Endothelial cell of umbilical vein (primary cell): Measurements from ENCODE around the gene CPED1. TPM values are rescaled to one million over a fixed set of nuclear protein-coding genes. Genes with fewer than 3 reads are reported as not detected.

Experiments
- BruUV-seq: library from RNA; stranded (reverse); fragments of 400-500 nt; replicated peaks from 2 replicates; lab custom pipeline; 2021; lab: Mats Ljungman, UMichigan
- CTCF ChIA-PET: fragments of 300-600, 350-600 bp; sonication (Branson Sonifier 250); formaldehyde crosslinking; loops from one replicate; lab custom pipeline; 2021; ENCODE audit warnings: antibody characterized with exemption, inconsistent platforms; lab: Charles Lee
- POLR2A ChIA-PET: fragments of 300-600, 350-600 bp; sonication (Branson Sonifier 250); formaldehyde crosslinking; loops from one replicate; lab custom pipeline; 2021; ENCODE audit warnings: antibody characterized with exemption, inconsistent platforms; lab: Charles Lee
- DNase-seq: peaks from one replicate; pipeline ENCODE4 v3.0.0-alpha.2; 2011; ENCODE audit warnings: low read depth, low spot score
- FAIRE-seq: peaks from 2 replicates; lab custom pipeline; 2011; peaks lifted over from hg19 to GRCh38; lab: Jason Lieb, UNC
- H2AFZ ChIP-seq: 2 replicates; pipeline ENCODE4 v1.6.0; 2012; ENCODE audit warnings: low read depth, low read length, control low read depth, inconsistent platforms
- H3K27ac ChIP-seq: 2 replicates; pipeline ENCODE4 v1.5.1; 2011; ENCODE audit warnings: low read depth, mild to moderate bottlenecking, control low read depth, low read length, moderate library complexity; ENCODE audit not compliant: insufficient read depth
- H3K27me3 ChIP-seq, 2 experiments: 2 replicates each; pipeline versions ENCODE4 v1.6.0 to v1.6.1; 2011; ENCODE audit warnings: low read length in 2 of 2, mixed read lengths in 1 of 2; ENCODE audit not compliant: control insufficient read depth in 2 of 2, insufficient read depth in 2 of 2
- H3K36me3 ChIP-seq, 2 experiments: 2 replicates in 1 of 2; 3 replicates in 1 of 2; pipeline ENCODE4 v1.5.1; 2011; ENCODE audit warnings: low read length in 2 of 2, mild to moderate bottlenecking in 1 of 2, moderate library complexity in 1 of 2; ENCODE audit not compliant: control insufficient read depth in 2 of 2, insufficient read depth in 2 of 2; ENCODE audit errors: extremely low read depth in 1 of 2
- H3K4me1 ChIP-seq: 3 replicates; pipeline ENCODE4 v1.5.1; 2011; ENCODE audit warnings: mild to moderate bottlenecking, low read length; ENCODE audit not compliant: control insufficient read depth, insufficient read depth; ENCODE audit errors: extremely low read depth
- H3K4me2 ChIP-seq: 2 replicates; pipeline ENCODE4 v1.6.1; 2011; ENCODE audit warnings: low read length, control low read depth, mixed read lengths; ENCODE audit not compliant: insufficient read depth
- H3K4me3 ChIP-seq, 3 experiments: fragments of 200-600 bp in 1 of 3; sonication (generic), shearing (Covaris generic) in 1 of 3; replicated peaks in 1 of 3; 2 replicates each; pipeline ENCODE4 v1.5.1; 2011 to 2016; ENCODE audit warnings: control low read depth in 3 of 3, low read length in 3 of 3, mild to moderate bottlenecking in 2 of 3, inconsistent platforms in 1 of 3, low read depth in 1 of 3, moderate library complexity in 1 of 3; ENCODE audit not compliant: insufficient read depth in 1 of 3
- H3K79me2 ChIP-seq: 2 replicates; pipeline ENCODE4 v1.6.0; 2012; ENCODE audit warnings: low read length, inconsistent platforms; ENCODE audit not compliant: control insufficient read depth, insufficient read depth
- H3K9ac ChIP-seq: replicated peaks from 2 replicates; pipeline ENCODE3; 2011; ENCODE audit warnings: low read length, control low read depth; ENCODE audit not compliant: insufficient read depth; ENCODE audit errors: extremely low read depth
- H3K9me1 ChIP-seq: replicated peaks from 3 replicates; pipeline ENCODE4 v1.6.0; 2011; ENCODE audit warnings: mild to moderate bottlenecking, low read length; ENCODE audit not compliant: control insufficient read depth, insufficient read depth; ENCODE audit errors: extremely low read depth
- H3K9me3 ChIP-seq: replicated peaks from 2 replicates; pipeline ENCODE4 v1.5.1; 2012; ENCODE audit warnings: low read length, inconsistent platforms; ENCODE audit not compliant: control insufficient read depth, insufficient read depth
- H4K20me1 ChIP-seq: replicated peaks from 2 replicates; pipeline ENCODE3; 2011; ENCODE audit warnings: mild to moderate bottlenecking, low read length; ENCODE audit not compliant: control insufficient read depth, insufficient read depth; ENCODE audit errors: extremely low read depth
- CTCF ChIP-seq, 2 donors: IDR thresholded peaks; 1 replicate in 1 of 2; 2 replicates in 1 of 2; pipeline ENCODE4 v1.5.1; 2011; ENCODE audit warnings: low read length in 2 of 2, mild to moderate bottlenecking in 2 of 2, moderate library complexity in 2 of 2, control low read depth in 1 of 2, inconsistent platforms in 1 of 2, low read depth in 1 of 2; ENCODE audit not compliant: insufficient read depth in 1 of 2; ENCODE audit errors: extremely low read depth in 1 of 2
- FOS ChIP-seq: IDR thresholded peaks from 2 replicates; pipeline ENCODE4 v1.6.1; 2011; ENCODE audit warnings: mild to moderate bottlenecking, low read length, moderate library complexity, borderline replicate concordance; ENCODE audit not compliant: insufficient read depth
- GATA2 ChIP-seq: IDR thresholded peaks from 2 replicates; pipeline ENCODE4 v1.7.0; 2011; ENCODE audit warnings: low read depth, mild to moderate bottlenecking, moderate library complexity, mixed read lengths, low read length; ENCODE audit not compliant: insufficient read length, insufficient read depth
- MAX ChIP-seq: IDR thresholded peaks from 2 replicates; pipeline ENCODE4 v1.6.1; 2011; ENCODE audit not compliant: insufficient read depth, insufficient read length
- MYC ChIP-seq: IDR thresholded peaks from one replicate; pipeline ENCODE4 v1.6.1; 2011; ENCODE audit warnings: mild to moderate bottlenecking, low read depth, low read length
- POLR2A ChIP-seq: IDR thresholded peaks from 2 replicates; pipeline ENCODE4 v1.6.1; 2012; ENCODE audit warnings: low read depth, mild to moderate bottlenecking, control low read depth, low read length
- dilution Hi-C: fragments of 300-500 bp; cut with MboI; formaldehyde crosslinking; loops from one replicate; pipeline ENCODE4 v1.15.0; 2019; ENCODE audit warnings: low sequenced_read_pairs; ENCODE audit not compliant: extremely low pct_ligation_motif_present
- intact Hi-C: fragments of 100-400 bp; cut with micrococcal nuclease; formaldehyde crosslinking; loops from one replicate; pipeline ENCODE4 v1.10.0; 2022
- polyA plus RNA-seq, 4 experiments: library from polyadenylated mRNA; depleted of rRNA in 3 of 4; stranded (reverse) in 3 of 4; unstranded in 1 of 4; fragments of >200 nt; gene quantifications; 2 replicates each; pipeline versions ENCODE4 v1.2.1 to v1.2.3, GENCODE V29; 2011 to 2012; ENCODE audit warnings: missing spikeins in 1 of 4
- total RNA-seq: library from RNA; stranded (reverse); gene quantifications from 2 replicates; pipeline ENCODE4 v1.2.3, GENCODE V29; 2021

The CPED1 gene
- total and polyA plus RNA-seq, 2 donors (not counting 3 experiments of a cell fraction or from before 2014, with no cell fraction given), result 0.22 to 3.0 TPM

- peak overlapping the region; percentile 6 for H2AFZ ChIP-seq
These were observed 13.7 kb downstream of the CPED1 start for GRCh38 chr7:121002048-121002756.

GRCh38 chr7:121002757-121003200 lies 14.3 kb downstream of the CPED1 start:
- H3K4me3 ChIP-seq, result no peak overlapping the region
- TF ChIP-seq POLR2A (no peak), MAX (no peak), CTCF (IDR thresholded peaks at IDR 0.05; ENCODE audit: extremely low read depth in 1 of 2, insufficient read depth in 1 of 2, low read depth in 1 of 2, low read length in 2 of 2) (no peak), FOS (no peak)
- intact Hi-C loops, result no loop called here
- H2AFZ ChIP-seq, result peak overlapping the region; percentile 10
- H3K79me2 ChIP-seq, result no peaks in the 10 kb centered on the region
- no peaks in the 10 kb centered on the region for H3K36me3 ChIP-seq
- no peaks in the 10 kb centered on the region for H4K20me1 ChIP-seq
- dilution Hi-C loops, result no loop called here
- no peak overlapping the region for H3K4me2 ChIP-seq
- no peaks in the 10 kb centered on the region for H3K4me1 ChIP-seq
- peaks cover 0 to 10% of the 10 kb centered on the region in 2 experiments for H3K27me3 ChIP-seq
- BruUV-seq, result no TSS peak
- H3K27ac ChIP-seq, result no peak overlapping the region
- CTCF ChIA-PET, result interaction anchor here (1.0 to 7.6 kb wide), 6 partner anchors 8 to 211 kb away, joined by 3 to 71 read pairs (median 3); partner anchors contain the start of gene CPED1
- no peak for DNase-seq
- POLR2A ChIA-PET, result no interaction called here
- no peaks in the 10 kb centered on the region for H3K9me1 ChIP-seq
- no peak overlapping the region for H3K9ac ChIP-seq
- FAIRE-seq, result no peak
- no peaks in the 10 kb centered on the region for H3K9me3 ChIP-seq

More at GRCh38 chr7:121002048-121002756, 13.7 kb downstream of the CPED1 start:
- H3K36me3 ChIP-seq, result no peaks in the 10 kb centered on the region
- H3K27me3 ChIP-seq, result peaks cover 0 to 10% of the 10 kb centered on the region in 2 experiments
- no peak overlapping the region for H3K4me3 ChIP-seq
- intact Hi-C loops (no loop called here), dilution Hi-C loops (no loop called here)
- no peaks in the 10 kb centered on the region for H3K9me1 ChIP-seq
- ChIA-PET CTCF (interaction anchor here (1.0 to 7.6 kb wide), 6 partner anchors 8 to 210 kb away, joined by 3 to 71 read pairs (median 3); partner anchors contain the start of gene CPED1), POLR2A (no interaction called here)
- no TSS peak for BruUV-seq
- FAIRE-seq (no peak), DNase-seq (peak; percentile 54)
- no peak overlapping the region for H3K9ac ChIP-seq
- no peaks in the 10 kb centered on the region for H3K79me2 ChIP-seq
- H3K27ac ChIP-seq, result no peak overlapping the region
- no peaks in the 10 kb centered on the region for H3K4me1 ChIP-seq
- no peaks in the 10 kb centered on the region for H4K20me1 ChIP-seq
- TF ChIP-seq MYC (no peak), GATA2 (no peak)
- H3K4me2 ChIP-seq, result no peak overlapping the region
- H3K9me3 ChIP-seq, result no peaks in the 10 kb centered on the region
